AG09309 (cell line): ENCODE measurements around the gene DNAJB8.

Source experiments
- DNase-seq: peaks from one replicate; pipeline ENCODE4 v3.0.0-alpha.2; 2010; ENCODE audit warnings: low read depth
- H3K4me3 ChIP-seq: 2 replicates; pipeline ENCODE4 v1.5.1; 2011; ENCODE audit warnings: mild to moderate bottlenecking, low read depth, low read length, moderate library complexity; ENCODE audit not compliant: control insufficient read depth
- TF ChIP-seq, protein P1 (sequence below): IDR thresholded peaks from 2 replicates; pipeline ENCODE4 v1.5.1; 2011; ENCODE audit warnings: mild to moderate bottlenecking, low read depth, low read length, inconsistent platforms; ENCODE audit not compliant: insufficient read depth, control insufficient read depth; ENCODE audit errors: missing control alignments

DNAJB8 gene

GRCh38 chr3:128429751-128430150, 36.9 kb downstream of the DNAJB8 start:
- no peak for DNase-seq
- H3K4me3 ChIP-seq = no peak overlapping the region
- TF ChIP-seq, protein P1, sequence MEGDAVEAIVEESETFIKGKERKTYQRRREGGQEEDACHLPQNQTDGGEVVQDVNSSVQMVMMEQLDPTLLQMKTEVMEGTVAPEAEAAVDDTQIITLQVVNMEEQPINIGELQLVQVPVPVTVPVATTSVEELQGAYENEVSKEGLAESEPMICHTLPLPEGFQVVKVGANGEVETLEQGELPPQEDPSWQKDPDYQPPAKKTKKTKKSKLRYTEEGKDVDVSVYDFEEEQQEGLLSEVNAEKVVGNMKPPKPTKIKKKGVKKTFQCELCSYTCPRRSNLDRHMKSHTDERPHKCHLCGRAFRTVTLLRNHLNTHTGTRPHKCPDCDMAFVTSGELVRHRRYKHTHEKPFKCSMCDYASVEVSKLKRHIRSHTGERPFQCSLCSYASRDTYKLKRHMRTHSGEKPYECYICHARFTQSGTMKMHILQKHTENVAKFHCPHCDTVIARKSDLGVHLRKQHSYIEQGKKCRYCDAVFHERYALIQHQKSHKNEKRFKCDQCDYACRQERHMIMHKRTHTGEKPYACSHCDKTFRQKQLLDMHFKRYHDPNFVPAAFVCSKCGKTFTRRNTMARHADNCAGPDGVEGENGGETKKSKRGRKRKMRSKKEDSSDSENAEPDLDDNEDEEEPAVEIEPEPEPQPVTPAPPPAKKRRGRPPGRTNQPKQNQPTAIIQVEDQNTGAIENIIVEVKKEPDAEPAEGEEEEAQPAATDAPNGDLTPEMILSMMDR = no peak

DNA sequence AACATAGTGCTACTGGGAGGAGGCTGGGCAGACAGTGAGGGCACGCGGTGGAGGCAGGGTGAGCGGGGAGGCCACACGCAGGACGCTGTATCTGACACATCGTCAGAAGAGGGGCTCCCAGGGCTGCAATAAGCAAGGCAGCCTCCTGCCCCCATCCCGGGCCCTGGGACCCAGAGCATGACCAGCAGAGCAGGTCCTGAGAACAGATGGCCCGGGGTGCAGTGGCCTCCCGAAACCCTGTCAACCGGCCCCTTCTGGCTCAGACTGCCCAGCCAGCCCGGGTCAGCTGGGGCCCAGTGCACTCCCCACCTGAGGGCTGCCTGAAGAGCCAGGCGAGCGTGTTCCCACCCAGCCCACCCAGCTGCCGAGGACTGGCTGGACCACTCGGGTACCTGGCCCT, 37.4 kb downstream of the DNAJB8 start:
- no peak for DNase-seq
- TF ChIP-seq, protein P1 = no peak
- no peak overlapping the region for H3K4me3 ChIP-seq

DNA sequence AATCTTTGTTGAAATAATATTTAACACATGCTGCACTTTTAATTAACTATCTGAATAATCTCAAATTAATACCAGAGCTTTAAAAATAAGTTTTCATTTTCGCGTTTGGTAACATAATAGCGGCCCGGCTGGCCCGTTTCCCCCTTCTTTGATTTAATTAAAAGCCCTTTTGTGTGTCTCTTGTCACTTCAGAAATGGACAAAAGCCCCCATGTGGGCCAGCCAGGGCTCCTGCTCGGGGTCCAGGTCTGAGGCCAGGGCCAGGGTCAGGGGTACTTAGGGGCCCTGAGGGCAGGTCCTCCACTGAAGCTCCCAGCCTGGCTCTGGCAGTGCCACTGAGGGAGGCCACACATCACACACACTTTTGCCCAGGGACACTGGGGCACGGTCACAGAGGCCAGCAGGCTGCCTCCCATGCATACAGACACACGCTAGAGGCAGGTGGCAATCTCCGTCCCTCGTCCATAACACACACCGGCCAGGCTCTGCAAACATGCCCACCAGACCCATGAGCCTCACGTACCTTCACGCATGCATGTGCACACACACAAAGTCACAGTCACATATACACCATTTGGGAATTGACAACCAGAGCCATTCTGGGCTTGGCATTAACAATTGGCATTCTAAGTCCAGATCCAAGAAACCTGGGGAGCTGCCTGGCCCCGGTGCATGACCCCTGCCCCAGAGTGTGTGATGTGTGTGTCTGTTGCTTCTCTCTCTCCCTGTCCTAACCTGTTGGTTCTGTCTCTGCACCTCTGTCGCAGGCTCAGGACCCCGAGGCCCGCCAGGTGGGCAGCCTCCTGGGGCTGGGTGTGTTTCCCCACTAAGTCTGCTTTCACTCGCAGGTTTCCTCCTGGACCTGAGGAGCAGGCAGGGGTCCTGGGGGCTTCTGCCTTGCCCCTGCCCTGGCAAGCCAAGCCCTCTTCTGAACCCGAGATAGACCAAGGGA, 38.5 kb downstream of the DNAJB8 start:
- H3K4me3 ChIP-seq = no peak overlapping the region
- DNase-seq = no peak
- TF ChIP-seq, protein P1 = no peak

DNA sequence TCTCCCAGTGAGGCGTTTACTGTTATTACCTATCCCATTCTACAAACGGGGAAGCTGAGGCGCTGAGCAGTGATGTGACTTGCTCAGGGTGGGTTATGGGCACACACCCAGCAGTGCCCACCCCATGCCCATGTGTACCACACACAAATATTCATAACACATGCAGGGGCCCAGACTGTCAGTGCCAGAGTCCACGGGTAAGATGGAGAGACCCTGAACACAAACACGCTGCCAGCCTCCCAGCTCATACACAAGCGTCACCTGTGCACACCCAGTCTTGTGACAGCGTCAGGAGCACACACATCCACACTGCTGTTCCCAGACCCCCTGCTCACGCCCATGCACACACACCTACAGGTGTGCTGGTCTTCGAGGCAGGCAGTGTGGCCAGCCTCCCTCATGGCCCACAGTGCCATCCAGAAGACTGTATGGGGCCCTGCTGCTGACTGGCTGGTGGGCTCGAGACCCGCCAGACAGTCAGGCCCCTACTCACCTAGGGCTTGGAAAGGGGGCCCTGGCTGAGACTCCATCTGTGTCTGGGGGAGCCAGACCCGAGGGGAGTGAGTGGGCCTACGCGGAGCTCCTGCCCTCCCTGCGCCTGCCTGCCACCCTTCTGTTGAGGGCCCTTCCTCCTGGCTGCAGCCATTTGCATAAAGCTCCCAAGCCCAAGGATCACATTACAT, 39.4 kb downstream of the DNAJB8 start:
- TF ChIP-seq, protein P1 = no peak
- H3K4me3 ChIP-seq = no peak overlapping the region
- no peak for DNase-seq

- no peak for DNase-seq
- TF ChIP-seq, protein P1 = peak; percentile 59
- H3K4me3 ChIP-seq = peak overlapping the region; percentile 30
Observed at GRCh38 chr3:128426128-128426921, 40.4 kb downstream of the DNAJB8 start.

- DNase-seq = no peak
- no peak overlapping the region for H3K4me3 ChIP-seq
- TF ChIP-seq, protein P1 = no peak
Observed at GRCh38 chr3:128425846-128426127, 40.9 kb downstream of the DNAJB8 start.
